ENCODE results near the gene ECE1. TPM values are rescaled to one million over a fixed set of nuclear protein-coding genes. Genes with fewer than 3 reads are reported as not detected.

Gene ECE1
- total RNA-seq, 1 donor from 2014 or later = 58.0 TPM

GRCh38 chr1:21308847-21309652 is 18.8 kb upstream of the ECE1 start:
- no peak for DNase-seq (ENCODE audit: low spot score)
- peak; percentile 64 for ATAC-seq

- DNase-seq (ENCODE audit: low spot score) = no peak
- no peak for ATAC-seq
Observed at GRCh38 chr1:21308330-21308729, 18.1 kb upstream of the ECE1 start.

- DNase-seq (ENCODE audit: low spot score) (no peak), ATAC-seq (peak; percentile 20)
Observed at GRCh38 chr1:21307663-21308305, 17.5 kb upstream of the ECE1 start.

GRCh38 chr1:21307210-21307609 is 16.9 kb upstream of the ECE1 start:
- DNase-seq (ENCODE audit: low spot score) (no peak), ATAC-seq (no peak)

- ATAC-seq = no peak
- DNase-seq (ENCODE audit: low spot score) = no peak
Observed at GRCh38 chr1:21305900-21306189, 15.6 kb upstream of the ECE1 start.

GRCh38 chr1:21305155-21305899 is 15.1 kb upstream of the ECE1 start:
- no peak for ATAC-seq
- no peak for DNase-seq (ENCODE audit: low spot score)

- no peak for DNase-seq (ENCODE audit: low spot score)
- no peak for ATAC-seq
Observed at GRCh38 chr1:21304488-21304887, 14.2 kb upstream of the ECE1 start.

GRCh38 chr1:21302747-21303715 is 12.8 kb upstream of the ECE1 start:
- DNase-seq (ENCODE audit: low spot score) (no peak), ATAC-seq (peak; percentile 38)

GRCh38 chr1:21301794-21302440 is 11.7 kb upstream of the ECE1 start:
- no peak for ATAC-seq

GRCh38 chr1:21300774-21301173 is 10.5 kb upstream of the ECE1 start:
- DNase-seq (ENCODE audit: low spot score) = no peak
- no peak for ATAC-seq

More at GRCh38 chr1:21301794-21302440, 11.7 kb upstream of the ECE1 start:
- DNase-seq (ENCODE audit: low spot score) = no peak

GRCh38 chr1:21299780-21300395 is 9.6 kb upstream of the ECE1 start:
- ATAC-seq = no peak
- no peak for DNase-seq (ENCODE audit: low spot score)

- DNase-seq (ENCODE audit: low spot score) (no peak), ATAC-seq (no peak)
Observed at GRCh38 chr1:21298981-21299391, 8.7 kb upstream of the ECE1 start.

GRCh38 chr1:21297975-21298374 is 7.7 kb upstream of the ECE1 start:
- DNase-seq (ENCODE audit: low spot score) (no peak), ATAC-seq (no peak)

- ATAC-seq (peak; percentile 39), DNase-seq (ENCODE audit: low spot score) (no peak)
Observed at GRCh38 chr1:21296509-21297354, 6.5 kb upstream of the ECE1 start.

- no peak for DNase-seq (ENCODE audit: low spot score)
- ATAC-seq = no peak
Observed at GRCh38 chr1:21295545-21295944, 5.3 kb upstream of the ECE1 start.

- ATAC-seq = no peak
- DNase-seq (ENCODE audit: low spot score) = no peak
Observed at GRCh38 chr1:21295002-21295401, 4.7 kb upstream of the ECE1 start.

- DNase-seq (ENCODE audit: low spot score) = no peak
- peak; percentile 18 for ATAC-seq
Observed at GRCh38 chr1:21294266-21294989, 4.2 kb upstream of the ECE1 start.

Measured in left lobe of liver (tissue), 2 donors.